HepG2 (cell line): ENCODE data around the gene UBTD1. TPM values are rescaled to one million over a fixed set of nuclear protein-coding genes. Genes with fewer than 3 reads are reported as not detected.

Experiments used
- ASH2L ChIP-seq: fragments of 300-600, 200-600 bp; sonication (generic); IDR thresholded peaks from 2 replicates; pipeline ENCODE4 v1.7.0; 2017; ENCODE audit warnings: low read depth, mild to moderate bottlenecking, moderate library complexity, mixed read lengths, low read length; ENCODE audit not compliant: insufficient read length
- SAFB2 ChIP-seq: sonication (generic); formaldehyde crosslinking; IDR thresholded peaks from 2 replicates; pipeline ENCODE4 v1.5.1; 2020; ENCODE audit warnings: missing genetic modification reagents, low read depth, mild to moderate bottlenecking, borderline replicate concordance
- SALL1 ChIP-seq: sonication (generic); formaldehyde crosslinking; IDR thresholded peaks from 2 replicates; pipeline ENCODE4 v1.8.0; 2022; ENCODE audit warnings: mild to moderate bottlenecking, missing genetic modification reagents
- SALL2 ChIP-seq: sonication (generic); formaldehyde crosslinking; IDR thresholded peaks from 2 replicates; pipeline ENCODE4 v1.8.1; 2023; ENCODE audit warnings: mild to moderate bottlenecking, missing genetic modification reagents, inconsistent platforms
- SMAD1 ChIP-seq: sonication (generic); formaldehyde crosslinking; IDR thresholded peaks from 2 replicates; pipeline ENCODE4 v1.4.0; 2020; ENCODE audit warnings: missing genetic modification reagents, low read depth, mild to moderate bottlenecking, borderline replicate concordance
- TBP ChIP-seq: sonication (generic); formaldehyde crosslinking; IDR thresholded peaks from 2 replicates; pipeline ENCODE4 v1.5.0; 2020; ENCODE audit warnings: missing genetic modification reagents
- ZNF549 ChIP-seq: sonication (generic); formaldehyde crosslinking; IDR thresholded peaks from 2 replicates; pipeline ENCODE4 v1.5.0; 2020; ENCODE audit warnings: missing genetic modification reagents
- ZNF564 ChIP-seq: sonication (generic); formaldehyde crosslinking; IDR thresholded peaks from 2 replicates; pipeline ENCODE4 v1.8.1; 2023; ENCODE audit warnings: mild to moderate bottlenecking, missing genetic modification reagents
- ZNF768 ChIP-seq: sonication (generic); formaldehyde crosslinking; IDR thresholded peaks from 2 replicates; pipeline ENCODE4 v1.4.0; 2020; ENCODE audit warnings: missing genetic modification reagents
- ZSCAN21 ChIP-seq: sonication (generic); formaldehyde crosslinking; IDR thresholded peaks from 2 replicates; pipeline ENCODE4 v1.8.0; 2022; ENCODE audit warnings: mild to moderate bottlenecking, missing genetic modification reagents, moderate library complexity, borderline replicate concordance
- ZZZ3 ChIP-seq: sonication (generic); formaldehyde crosslinking; IDR thresholded peaks from 2 replicates; pipeline ENCODE4 v1.4.0; 2020; ENCODE audit warnings: missing genetic modification reagents, mild to moderate bottlenecking, borderline replicate concordance
- polyA plus RNA-seq, 8 experiments: library from polyadenylated mRNA; depleted of rRNA in 3 of 8; stranded (reverse) in 7 of 8; unstranded in 1 of 8; fragments of >200 nt; fragmentation: Illumina TruSeq in 4 of 8; extraction: Trizol in 4 of 8; gene quantifications; 2 replicates each; pipeline versions ENCODE4 v1.2.1 to v1.2.3, GENCODE V29; 2011 to 2016; ENCODE audit warnings: low read depth in 4 of 8, missing spikeins in 1 of 8, mixed read lengths in 1 of 8; ENCODE audit not compliant: insufficient read depth in 1 of 8
- total RNA-seq, 5 experiments: library from RNA; depleted of rRNA; stranded (reverse); fragments of >200 nt; fragmentation: Illumina TruSeq; extraction: Trizol; gene quantifications; 2 replicates each; pipeline ENCODE4 v1.2.3, GENCODE V29; 2016; ENCODE audit warnings: low read depth in 1 of 5
- TF ChIP-seq, protein P1 (sequence below), 2 experiments: fragments of 450-650 bp in 1 of 2; sonication (generic) in 1 of 2; formaldehyde crosslinking in 1 of 2; IDR thresholded peaks; 2 replicates each; pipeline versions ENCODE4 v1.6.1 to v1.8.0; 2016 to 2022; ENCODE audit warnings: antibody characterized with exemption in 1 of 2, mild to moderate bottlenecking in 1 of 2, missing genetic modification reagents in 1 of 2
- TF ChIP-seq, protein P2 (sequence below): sonication (generic); formaldehyde crosslinking; conservative IDR thresholded peaks from 2 replicates; pipeline ENCODE4 v1.4.0; 2020; ENCODE audit warnings: missing genetic modification reagents
- TF ChIP-seq, protein P3 (sequence below): sonication (generic); formaldehyde crosslinking; IDR thresholded peaks from 2 replicates; pipeline ENCODE4 v1.4.0; 2020; ENCODE audit warnings: mild to moderate bottlenecking, low read depth, missing genetic modification reagents
- TF ChIP-seq, protein P4 (sequence below): IDR thresholded peaks from 2 replicates; pipeline ENCODE4 v1.6.1; 2016; ENCODE audit warnings: control low read depth

The UBTD1 gene
- total and polyA plus RNA-seq, 2 of the 13 experiments (the other 11 are each of a cell fraction or from before 2014, with no cell fraction given): 7.9 to 10.0 TPM

DNA sequence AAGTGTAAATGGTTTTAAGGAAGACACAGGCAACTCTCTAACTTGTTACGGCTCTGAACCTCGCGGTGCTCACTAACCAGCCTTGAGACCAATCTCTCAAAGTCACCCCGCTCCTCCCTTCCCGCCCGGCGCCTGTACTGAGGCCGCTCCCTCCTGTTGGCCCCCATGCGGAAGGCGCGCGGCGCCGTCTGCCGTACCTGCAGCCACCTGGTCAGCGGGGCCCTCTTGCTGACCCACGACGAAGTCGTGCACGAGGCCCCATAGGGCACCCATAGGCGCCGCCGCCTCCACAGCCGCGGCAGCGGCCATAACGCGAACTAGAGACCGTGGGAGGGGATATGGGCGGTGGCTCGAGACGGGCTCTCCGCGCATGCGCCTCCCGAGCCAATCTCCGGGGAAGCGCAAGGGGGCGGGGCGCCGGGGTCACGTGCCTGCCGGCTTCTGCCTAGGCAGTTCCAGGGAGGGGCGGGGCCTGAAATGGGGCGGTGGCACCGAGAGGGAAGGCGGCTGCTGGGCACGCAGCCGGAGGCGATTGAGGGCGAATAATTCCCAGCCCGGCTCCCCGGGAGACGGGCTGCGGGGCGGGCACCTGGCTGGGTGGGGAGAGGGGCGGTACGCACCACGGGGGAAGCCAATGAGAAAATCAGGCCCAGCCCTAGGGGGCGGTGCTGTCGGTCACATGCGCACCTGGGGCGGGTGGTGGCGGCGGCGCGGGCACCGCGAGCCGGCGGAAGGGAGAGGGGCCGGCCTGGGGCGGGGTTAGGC, 466 bp upstream of the UBTD1 start, which contains the start of gene MMS19 (continued):
- TF ChIP-seq, protein P1, sequence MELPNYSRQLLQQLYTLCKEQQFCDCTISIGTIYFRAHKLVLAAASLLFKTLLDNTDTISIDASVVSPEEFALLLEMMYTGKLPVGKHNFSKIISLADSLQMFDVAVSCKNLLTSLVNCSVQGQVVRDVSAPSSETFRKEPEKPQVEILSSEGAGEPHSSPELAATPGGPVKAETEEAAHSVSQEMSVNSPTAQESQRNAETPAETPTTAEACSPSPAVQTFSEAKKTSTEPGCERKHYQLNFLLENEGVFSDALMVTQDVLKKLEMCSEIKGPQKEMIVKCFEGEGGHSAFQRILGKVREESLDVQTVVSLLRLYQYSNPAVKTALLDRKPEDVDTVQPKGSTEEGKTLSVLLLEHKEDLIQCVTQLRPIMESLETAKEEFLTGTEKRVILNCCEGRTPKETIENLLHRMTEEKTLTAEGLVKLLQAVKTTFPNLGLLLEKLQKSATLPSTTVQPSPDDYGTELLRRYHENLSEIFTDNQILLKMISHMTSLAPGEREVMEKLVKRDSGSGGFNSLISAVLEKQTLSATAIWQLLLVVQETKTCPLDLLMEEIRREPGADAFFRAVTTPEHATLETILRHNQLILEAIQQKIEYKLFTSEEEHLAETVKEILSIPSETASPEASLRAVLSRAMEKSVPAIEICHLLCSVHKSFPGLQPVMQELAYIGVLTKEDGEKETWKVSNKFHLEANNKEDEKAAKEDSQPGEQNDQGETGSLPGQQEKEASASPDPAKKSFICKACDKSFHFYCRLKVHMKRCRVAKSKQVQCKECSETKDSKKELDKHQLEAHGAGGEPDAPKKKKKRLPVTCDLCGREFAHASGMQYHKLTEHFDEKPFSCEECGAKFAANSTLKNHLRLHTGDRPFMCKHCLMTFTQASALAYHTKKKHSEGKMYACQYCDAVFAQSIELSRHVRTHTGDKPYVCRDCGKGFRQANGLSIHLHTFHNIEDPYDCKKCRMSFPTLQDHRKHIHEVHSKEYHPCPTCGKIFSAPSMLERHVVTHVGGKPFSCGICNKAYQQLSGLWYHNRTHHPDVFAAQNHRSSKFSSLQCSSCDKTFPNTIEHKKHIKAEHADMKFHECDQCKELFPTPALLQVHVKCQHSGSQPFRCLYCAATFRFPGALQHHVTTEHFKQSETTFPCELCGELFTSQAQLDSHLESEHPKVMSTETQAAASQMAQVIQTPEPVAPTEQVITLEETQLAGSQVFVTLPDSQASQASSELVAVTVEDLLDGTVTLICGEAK (IDR thresholded peaks at IDR 0.05): no peak
- TF ChIP-seq, protein P1 (CRISPR knock-in tag; IDR thresholded peaks at IDR 0.05): peak; percentile 46; the same call in 1 of the 2 replicates
- TF ChIP-seq ZSCAN21 (CRISPR knock-in tag) (peak; percentile 42; the same call in 1 of the 2 replicates), SALL2 (CRISPR knock-in tag) (0 out of 2 replicates have a peak, but pooled peaks have one; percentile 9), SALL1 (CRISPR knock-in tag) (peak; percentile 66; the same call in 1 of the 2 replicates), ZNF549 (CRISPR knock-in tag) (no peak), ZZZ3 (no peak), ZNF768 (peak; percentile 44; the same call in 1 of the 2 replicates), SMAD1 (CRISPR knock-in tag) (no peak), TBP (CRISPR knock-in tag) (0 out of 2 replicates have a peak, but pooled peaks have one; percentile 3), ASH2L (peak; percentile 34), ZNF564 (CRISPR knock-in tag) (peak; percentile 25), SAFB2 (CRISPR knock-in tag) (no peak; the same call in 1 of the 2 replicates)
- TF ChIP-seq, protein P2, sequence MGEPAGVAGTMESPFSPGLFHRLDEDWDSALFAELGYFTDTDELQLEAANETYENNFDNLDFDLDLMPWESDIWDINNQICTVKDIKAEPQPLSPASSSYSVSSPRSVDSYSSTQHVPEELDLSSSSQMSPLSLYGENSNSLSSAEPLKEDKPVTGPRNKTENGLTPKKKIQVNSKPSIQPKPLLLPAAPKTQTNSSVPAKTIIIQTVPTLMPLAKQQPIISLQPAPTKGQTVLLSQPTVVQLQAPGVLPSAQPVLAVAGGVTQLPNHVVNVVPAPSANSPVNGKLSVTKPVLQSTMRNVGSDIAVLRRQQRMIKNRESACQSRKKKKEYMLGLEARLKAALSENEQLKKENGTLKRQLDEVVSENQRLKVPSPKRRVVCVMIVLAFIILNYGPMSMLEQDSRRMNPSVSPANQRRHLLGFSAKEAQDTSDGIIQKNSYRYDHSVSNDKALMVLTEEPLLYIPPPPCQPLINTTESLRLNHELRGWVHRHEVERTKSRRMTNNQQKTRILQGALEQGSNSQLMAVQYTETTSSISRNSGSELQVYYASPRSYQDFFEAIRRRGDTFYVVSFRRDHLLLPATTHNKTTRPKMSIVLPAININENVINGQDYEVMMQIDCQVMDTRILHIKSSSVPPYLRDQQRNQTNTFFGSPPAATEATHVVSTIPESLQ (CRISPR knock-in tag): no peak
- TF ChIP-seq, protein P3, sequence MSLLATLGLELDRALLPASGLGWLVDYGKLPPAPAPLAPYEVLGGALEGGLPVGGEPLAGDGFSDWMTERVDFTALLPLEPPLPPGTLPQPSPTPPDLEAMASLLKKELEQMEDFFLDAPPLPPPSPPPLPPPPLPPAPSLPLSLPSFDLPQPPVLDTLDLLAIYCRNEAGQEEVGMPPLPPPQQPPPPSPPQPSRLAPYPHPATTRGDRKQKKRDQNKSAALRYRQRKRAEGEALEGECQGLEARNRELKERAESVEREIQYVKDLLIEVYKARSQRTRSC (CRISPR knock-in tag): no peak
- TF ChIP-seq, protein P4, sequence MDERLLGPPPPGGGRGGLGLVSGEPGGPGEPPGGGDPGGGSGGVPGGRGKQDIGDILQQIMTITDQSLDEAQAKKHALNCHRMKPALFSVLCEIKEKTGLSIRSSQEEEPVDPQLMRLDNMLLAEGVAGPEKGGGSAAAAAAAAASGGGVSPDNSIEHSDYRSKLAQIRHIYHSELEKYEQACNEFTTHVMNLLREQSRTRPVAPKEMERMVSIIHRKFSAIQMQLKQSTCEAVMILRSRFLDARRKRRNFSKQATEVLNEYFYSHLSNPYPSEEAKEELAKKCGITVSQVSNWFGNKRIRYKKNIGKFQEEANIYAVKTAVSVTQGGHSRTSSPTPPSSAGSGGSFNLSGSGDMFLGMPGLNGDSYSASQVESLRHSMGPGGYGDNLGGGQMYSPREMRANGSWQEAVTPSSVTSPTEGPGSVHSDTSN (CRISPR knock-in tag): peak; percentile 82
